Mononuclear cell (primary cell): ENCODE measurements around the gene TSPAN15. TPM values are rescaled to one million over a fixed set of nuclear protein-coding genes. Genes with fewer than 3 reads are reported as not detected.

ENCODE experiments used
- H3K27me3 ChIP-seq: 2 replicates; pipeline ENCODE4 v1.6.0; 2011; ENCODE audit warnings: low read length, control low read depth; ENCODE audit not compliant: insufficient read depth
- H3K4me1 ChIP-seq: 2 replicates; pipeline ENCODE4 v1.5.1; 2011; ENCODE audit warnings: mild to moderate bottlenecking, low read length, control low read depth; ENCODE audit not compliant: insufficient read depth
- H3K4me3 ChIP-seq: 2 replicates; pipeline ENCODE4 v1.5.1; 2011; ENCODE audit warnings: mild to moderate bottlenecking, low read length, moderate library complexity
- H3K9me3 ChIP-seq: 2 replicates; pipeline ENCODE4 v1.5.1; 2011; ENCODE audit warnings: low read depth, mild to moderate bottlenecking, control low read depth, low read length
- total RNA-seq: library from RNA; depleted of rRNA; stranded (reverse); fragments of >200 nt; gene quantifications from one replicate; pipeline ENCODE4 v1.2.3, GENCODE V29; 2012

Gene TSPAN15
- total RNA-seq, 1 donor = 1.6 TPM

DNA sequence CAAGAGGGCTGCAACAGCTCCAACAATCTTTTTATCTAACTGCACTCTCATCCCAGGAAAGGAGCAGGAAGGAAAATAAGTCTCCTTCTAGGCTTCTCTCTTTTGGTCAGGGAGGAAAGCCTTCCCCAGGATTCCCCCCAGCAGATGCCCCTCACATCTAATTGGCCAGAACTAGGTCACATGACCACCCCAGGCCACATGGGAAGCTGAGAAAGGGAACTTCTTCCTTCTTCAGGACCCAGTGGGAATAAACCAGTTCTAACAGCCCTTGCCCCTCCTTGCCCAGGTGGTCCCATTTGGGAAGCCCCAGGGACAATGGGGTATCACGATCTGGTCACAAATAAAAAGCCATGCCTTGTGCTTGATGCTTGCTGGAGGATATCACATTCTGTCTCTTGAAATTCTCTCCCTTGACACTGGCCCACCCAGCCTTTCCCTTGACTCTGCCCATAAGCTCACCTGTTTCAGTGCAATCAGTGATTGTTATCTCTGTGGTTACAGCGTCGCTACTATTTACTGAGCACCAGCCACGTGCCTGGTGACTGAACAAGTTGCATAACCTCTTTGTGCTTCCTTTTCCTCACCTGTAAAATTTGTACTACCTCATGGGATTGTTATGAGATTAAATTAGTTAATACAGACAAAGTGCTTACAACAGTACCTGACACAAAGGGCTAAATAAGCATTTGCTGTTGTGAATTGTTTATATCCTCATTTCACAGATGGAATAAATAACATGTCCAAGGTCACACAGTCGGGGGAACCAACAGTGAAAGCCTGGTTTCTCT lies 25.6 kb upstream of the TSPAN15 start:
- Histone ChIP-seq H3K4me3 (no peak overlapping the region), H3K27me3 (no peaks in the 10 kb centered on the region), H3K4me1 (peaks cover 27% of the 10 kb centered on the region), H3K9me3 (no peaks in the 10 kb centered on the region)

DNA sequence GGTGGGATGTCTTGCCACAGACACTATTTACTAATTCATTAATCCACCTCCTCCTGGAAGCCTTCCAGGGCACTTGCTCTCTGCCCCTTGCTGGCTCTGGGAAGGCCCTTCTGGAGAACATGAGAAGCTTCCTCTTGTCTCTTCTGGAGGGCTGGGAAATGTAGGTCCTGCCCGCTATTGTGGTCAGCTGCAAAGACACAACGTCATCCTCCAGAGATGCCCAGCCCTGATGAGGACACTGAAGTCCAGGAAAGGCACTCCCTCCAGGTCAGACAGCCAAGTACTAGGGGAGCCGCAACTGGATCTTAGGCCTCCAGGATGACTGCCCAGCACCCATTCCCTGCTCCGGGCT lies 24.9 kb upstream of the TSPAN15 start:
- no peaks in the 10 kb centered on the region for H3K9me3 ChIP-seq
- no peak overlapping the region for H3K4me3 ChIP-seq
- H3K4me1 ChIP-seq = peaks cover 27% of the 10 kb centered on the region
- no peaks in the 10 kb centered on the region for H3K27me3 ChIP-seq

DNA sequence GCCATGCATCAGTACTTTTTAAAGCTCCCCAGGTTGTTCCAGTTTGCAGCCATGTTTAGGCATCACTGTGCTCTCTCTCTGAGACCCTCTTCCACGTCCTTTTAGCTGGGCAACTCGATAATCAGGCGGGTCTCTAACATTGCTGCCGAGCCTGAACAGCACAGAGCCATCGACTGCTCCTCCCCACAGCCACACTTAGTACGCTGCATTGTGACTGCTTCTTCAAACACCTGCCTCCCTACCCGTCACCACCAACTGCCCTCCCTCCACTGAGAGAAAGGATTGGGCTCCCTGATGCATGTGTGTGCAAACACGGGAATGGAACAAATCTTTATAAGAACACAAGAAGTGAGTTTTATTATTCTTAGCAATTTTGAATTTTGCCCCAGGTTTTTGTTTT lies 23.1 kb upstream of the TSPAN15 start:
- Histone ChIP-seq H3K27me3 (no peaks in the 10 kb centered on the region), H3K9me3 (no peaks in the 10 kb centered on the region), H3K4me3 (no peak overlapping the region), H3K4me1 (peaks cover 23% of the 10 kb centered on the region)

DNA sequence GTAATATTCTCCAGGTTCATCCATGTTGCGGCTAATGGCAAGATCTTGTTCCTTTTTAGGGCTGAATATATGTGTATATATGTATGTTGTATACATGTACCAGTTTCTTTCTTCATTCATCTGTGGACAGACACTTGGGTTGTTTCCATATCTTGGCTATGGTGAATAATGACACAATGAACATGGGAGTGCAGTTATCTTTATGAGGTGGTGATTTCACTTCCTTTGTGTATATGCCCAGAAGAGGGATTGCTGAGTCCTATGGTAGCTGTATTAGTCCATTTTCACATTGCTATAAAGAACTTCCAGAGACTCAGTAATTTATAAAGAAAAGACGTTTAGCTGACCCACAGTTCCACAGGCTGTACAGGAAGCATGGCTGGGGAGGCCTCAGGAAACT lies 17.1 kb upstream of the TSPAN15 start:
- no peak overlapping the region for H3K4me3 ChIP-seq
- peaks cover 7% of the 10 kb centered on the region for H3K4me1 ChIP-seq
- no peaks in the 10 kb centered on the region for H3K9me3 ChIP-seq
- H3K27me3 ChIP-seq = no peaks in the 10 kb centered on the region

DNA sequence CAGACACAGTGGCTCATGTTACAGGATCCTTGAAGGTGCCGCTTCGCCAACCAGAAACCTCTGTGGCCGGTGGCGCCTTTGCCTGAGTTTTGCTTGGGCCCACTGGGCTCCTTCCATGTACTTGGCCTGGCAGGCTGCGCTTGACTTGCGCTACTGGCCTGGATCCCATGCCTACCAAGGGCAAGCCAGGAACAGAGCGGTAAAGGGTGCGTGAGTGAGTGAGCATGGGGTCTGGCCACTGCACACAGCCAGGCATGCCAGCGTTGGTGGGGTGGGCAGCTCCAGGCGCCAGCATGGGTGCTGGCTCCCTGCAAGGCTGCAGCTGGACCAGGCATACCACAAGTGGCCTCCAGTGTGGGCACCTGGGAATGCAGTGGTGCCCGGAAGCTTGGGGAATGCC lies 16.3 kb upstream of the TSPAN15 start:
- no peak overlapping the region for H3K4me3 ChIP-seq
- H3K4me1 ChIP-seq = peaks cover 15% of the 10 kb centered on the region
- H3K9me3 ChIP-seq = no peaks in the 10 kb centered on the region
- H3K27me3 ChIP-seq = no peaks in the 10 kb centered on the region

DNA sequence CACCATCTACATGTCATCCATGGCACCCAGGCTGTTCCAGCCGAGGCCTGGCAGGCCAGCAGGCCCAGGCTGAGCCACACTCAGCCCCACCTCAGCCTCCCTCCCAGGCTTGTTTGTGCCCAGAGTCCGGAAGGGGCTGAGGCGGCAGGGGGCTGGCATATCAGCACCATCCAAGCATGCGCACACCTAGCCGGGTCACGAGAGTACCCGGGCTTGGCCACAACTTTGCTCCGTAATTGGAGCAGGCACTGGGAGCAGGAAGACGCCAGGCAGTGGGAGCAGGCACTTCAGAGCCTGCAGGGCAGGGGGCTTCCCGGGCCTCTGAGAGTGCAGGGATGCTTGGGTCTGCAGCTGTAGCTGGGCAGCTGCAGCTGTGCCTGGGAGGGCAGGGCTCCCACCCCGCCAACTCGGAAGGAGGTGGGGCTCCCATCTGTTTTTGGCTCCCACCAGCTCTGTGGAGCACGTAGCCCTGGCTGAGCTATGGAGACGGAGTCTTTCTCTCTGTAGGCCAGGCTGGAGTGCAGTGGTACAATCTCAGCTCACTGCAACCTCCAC lies 15.2 kb upstream of the TSPAN15 start:
- Histone ChIP-seq H3K4me1 (peaks cover 19% of the 10 kb centered on the region), H3K27me3 (no peaks in the 10 kb centered on the region), H3K4me3 (no peak overlapping the region), H3K9me3 (no peaks in the 10 kb centered on the region)

DNA sequence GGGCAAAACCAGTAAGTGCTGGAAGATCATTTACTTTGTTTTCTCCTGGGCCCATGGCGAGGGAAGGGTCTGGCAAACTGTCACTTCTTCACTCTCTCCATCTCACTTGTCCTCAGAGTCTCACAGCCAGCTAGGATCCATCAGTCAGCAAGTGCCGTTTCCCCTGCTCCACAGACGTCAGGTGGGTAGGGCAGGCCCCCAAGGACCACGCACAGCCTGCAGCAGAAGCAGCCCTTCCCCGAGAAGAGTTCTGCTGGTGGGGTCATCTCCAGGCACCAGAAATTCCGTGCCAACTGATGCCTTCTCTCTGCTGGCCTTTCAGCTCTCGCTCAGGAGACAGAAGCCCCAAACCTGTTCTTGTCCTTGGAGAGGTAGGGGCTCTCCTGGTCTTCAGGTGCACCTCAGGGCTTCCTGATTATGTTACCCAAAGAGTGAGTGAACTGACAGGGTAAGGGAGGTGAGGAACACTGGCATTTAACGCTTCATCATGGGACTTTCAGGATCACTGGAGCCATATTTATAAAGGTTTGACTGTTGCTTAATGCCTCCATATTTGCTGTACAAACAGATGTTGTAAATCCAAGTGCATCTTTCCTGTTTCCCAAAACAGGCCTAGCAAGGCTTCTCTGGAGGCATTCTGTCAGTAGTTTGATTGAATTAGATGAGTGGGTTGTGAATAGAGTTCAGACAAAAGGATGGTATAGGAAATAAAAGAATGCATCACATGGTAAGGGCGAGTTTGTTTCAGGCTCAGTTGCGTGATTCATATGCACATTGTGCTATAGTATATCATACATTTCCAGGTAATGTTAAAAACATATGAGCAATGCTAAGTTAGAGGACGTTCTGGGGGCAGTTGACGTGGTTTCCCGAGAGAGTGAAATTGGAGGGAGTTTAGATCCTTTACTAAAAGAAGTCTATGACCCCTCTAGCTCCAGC lies 13.7 kb upstream of the TSPAN15 start:
- H3K27me3 ChIP-seq = no peaks in the 10 kb centered on the region
- H3K9me3 ChIP-seq = no peaks in the 10 kb centered on the region
- no peak overlapping the region for H3K4me3 ChIP-seq
- peaks cover 19% of the 10 kb centered on the region for H3K4me1 ChIP-seq

DNA sequence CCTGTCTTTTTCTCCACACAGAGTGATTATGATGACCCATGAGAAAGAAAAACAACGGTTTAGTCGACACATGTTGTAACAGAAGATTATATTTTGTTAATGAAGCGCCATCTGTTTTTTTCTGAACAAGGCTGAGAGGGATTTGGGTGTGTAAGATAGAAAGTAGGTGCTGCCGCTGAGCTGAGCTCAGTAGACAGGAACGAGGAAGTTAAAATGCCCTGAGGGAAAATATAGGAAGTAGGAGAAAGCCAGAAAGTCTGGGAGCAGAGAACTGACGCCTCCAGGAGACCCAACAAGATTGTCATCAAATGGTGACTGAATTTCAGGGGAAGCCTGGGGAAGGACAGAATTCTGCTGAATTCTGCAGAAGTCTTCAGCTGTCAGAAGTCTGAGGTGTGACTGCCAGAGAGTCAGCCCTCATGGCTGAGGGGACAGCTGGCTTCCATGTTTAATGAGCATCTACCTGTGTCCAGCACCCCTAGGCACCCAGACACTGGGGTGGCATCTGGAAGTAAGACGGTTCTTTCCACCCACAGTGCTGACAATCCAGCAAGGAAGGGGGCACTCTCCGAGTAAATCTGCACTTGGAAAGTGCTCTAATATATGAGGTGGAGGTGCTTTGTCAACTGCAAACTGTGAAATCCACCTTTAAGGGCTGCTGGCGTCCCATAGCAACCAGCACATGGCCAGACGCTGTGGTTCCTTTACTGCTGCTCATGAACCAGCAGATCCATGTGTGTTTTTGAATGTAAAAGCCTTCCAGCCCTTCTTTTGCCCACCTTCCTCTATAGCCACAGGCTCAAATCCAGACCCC lies 12.5 kb upstream of the TSPAN15 start:
- Histone ChIP-seq H3K4me3 (no peak overlapping the region), H3K27me3 (no peaks in the 10 kb centered on the region)

DNA sequence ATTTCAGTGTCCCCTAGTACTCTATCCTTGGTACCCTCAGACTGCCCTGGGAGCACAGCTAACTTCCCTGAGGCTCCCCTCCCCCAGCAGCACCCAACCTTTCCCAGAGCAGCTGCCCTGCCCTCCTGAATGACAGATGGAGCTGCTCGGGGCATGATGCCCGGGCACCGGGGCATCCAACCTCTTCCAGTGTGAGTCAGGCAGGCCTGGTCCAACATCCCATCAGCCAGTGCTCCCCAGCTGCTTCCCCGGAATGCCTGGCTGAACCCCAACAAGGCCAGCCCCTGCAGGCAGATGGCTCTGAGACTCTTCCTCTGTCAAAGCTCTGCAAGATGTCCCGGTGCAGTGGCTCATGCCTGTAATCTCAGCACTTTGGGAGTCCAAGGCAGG lies 11.9 kb upstream of the TSPAN15 start:
- no peak overlapping the region for H3K4me3 ChIP-seq
- no peaks in the 10 kb centered on the region for H3K27me3 ChIP-seq
- peaks cover 19% of the 10 kb centered on the region for H3K4me1 ChIP-seq
- H3K9me3 ChIP-seq = no peaks in the 10 kb centered on the region

More for the DNA sequence above, 12.5 kb upstream of the TSPAN15 start:
- H3K4me1 ChIP-seq = peaks cover 19% of the 10 kb centered on the region
- H3K9me3 ChIP-seq = no peaks in the 10 kb centered on the region

DNA sequence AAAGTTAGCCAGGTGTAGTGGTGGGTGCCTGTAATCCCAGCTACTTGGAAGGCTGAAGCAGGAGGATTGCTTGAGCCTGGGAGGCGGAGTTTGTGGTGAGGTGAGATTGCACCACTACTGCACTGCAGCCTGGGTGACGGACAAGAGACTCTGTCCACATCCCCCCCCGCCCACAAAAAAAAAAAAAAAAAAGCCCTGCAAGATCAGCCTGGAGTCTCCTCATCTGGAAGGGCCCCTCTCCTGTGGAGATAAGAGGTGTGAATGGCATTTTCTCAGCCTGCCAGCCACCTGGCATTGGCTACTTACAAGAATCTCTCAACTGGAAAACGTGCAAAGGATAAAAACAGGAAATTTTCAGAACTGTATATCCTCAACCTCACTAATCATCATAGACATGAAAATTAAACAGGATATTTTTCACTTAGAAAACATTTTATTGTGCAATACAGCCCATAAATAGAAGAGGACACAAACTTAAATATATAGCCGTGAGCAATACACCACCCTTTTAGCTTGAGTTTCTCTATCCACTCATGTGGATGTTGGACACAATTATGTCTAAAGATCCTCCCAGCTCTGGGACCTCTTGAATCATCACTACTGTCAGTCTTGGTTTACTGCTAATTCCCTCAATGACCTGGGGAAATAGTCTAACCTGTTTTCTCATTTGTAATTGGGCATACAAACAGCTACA lies 11.3 kb upstream of the TSPAN15 start:
- no peaks in the 10 kb centered on the region for H3K9me3 ChIP-seq
- H3K4me1 ChIP-seq = peaks cover 19% of the 10 kb centered on the region

DNA sequence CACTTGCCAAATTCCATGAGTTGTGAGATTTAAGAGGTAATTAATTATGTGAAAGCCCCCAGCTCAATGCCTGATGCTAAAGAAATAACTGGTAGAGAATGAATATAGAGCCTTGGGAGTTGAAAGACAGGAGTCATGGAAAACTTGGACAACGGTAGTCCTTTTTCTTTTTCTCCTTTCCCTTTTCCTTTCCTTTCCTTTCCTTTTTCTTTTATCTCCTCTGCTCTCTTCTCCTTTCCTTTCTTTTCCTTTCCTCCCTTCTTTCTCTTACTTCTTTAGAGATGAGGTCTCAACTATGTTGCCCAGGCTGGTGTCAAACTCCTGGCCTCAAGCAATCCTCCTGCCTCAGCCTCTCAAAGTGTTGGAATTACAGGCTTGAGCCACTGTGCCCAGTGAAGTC lies 7.9 kb upstream of the TSPAN15 start:
- Histone ChIP-seq H3K27me3 (no peaks in the 10 kb centered on the region), H3K4me3 (no peak overlapping the region), H3K4me1 (peaks cover 18% of the 10 kb centered on the region), H3K9me3 (no peaks in the 10 kb centered on the region)

More for the DNA sequence above, 11.3 kb upstream of the TSPAN15 start:
- no peak overlapping the region for H3K4me3 ChIP-seq
- H3K27me3 ChIP-seq = no peaks in the 10 kb centered on the region

DNA sequence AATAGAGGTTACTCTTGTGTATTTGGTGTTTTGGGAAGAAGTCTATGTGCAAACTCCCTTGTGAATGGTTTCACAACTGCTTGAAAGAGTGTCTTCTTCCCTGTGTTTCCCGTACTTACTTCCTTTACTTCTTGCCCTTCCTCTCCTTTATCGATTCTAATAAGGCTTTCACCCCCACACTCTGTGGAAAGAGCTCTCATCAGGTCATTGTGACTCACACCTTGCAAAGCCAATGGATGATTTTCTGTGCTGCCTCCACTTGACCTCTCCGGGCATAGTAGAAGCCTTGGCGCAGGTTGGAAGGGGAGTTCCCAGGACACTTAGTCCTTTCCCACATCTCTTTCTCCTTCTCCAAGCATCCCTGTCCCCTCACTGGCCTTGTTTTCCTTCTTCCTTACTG lies 6.2 kb upstream of the TSPAN15 start:
- Histone ChIP-seq H3K4me1 (peaks cover 3% of the 10 kb centered on the region), H3K4me3 (no peak overlapping the region), H3K9me3 (no peaks in the 10 kb centered on the region), H3K27me3 (no peaks in the 10 kb centered on the region)

DNA sequence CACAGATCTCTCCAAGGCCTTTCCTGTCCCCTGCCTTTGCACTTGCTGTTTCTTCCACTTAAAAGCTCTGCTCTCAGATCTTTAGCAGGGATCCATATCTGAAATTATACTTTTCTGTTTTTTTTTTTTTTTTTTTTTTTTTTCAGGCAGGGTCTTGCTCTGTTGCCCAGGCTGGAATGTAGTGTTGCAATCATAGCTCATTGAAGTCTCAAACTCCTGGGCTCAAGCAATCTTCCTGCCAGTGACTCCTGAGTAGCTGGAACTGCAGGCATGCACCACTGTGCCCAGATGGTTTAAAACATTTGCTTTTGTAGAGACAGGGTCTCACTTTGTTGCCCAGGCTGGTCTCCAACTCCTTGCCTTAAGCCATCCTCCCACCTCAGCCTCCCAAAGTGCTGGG lies 5.0 kb upstream of the TSPAN15 start:
- Histone ChIP-seq H3K9me3 (no peaks in the 10 kb centered on the region), H3K27me3 (no peaks in the 10 kb centered on the region), H3K4me1 (no peaks in the 10 kb centered on the region), H3K4me3 (no peak overlapping the region)

DNA sequence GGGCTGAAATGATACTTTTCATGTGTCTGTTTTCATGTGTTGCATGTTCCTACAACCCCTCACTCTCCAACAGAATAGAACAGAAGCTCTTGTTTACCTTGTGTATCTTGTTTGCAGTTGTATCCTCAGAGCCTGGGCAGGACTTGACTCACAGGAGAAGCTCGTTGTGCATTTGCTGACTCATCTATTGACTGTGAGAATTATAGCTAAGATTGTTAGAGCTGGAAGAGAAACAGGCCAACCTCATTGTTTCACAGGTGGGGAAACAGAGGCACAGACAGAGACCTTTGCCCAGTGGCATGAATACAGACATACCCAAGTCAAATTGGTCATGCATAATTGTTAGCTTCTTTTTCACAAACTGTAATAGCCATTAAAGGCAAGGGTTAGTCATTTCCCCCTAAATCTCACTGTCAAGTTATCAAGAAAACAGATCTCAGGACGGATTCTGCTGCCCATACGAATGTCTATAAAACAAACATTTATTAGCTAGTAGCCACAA lies 4.6 kb upstream of the TSPAN15 start:
- Histone ChIP-seq H3K4me3 (no peak overlapping the region), H3K27me3 (peaks cover 1% of the 10 kb centered on the region), H3K4me1 (peaks cover 4% of the 10 kb centered on the region), H3K9me3 (no peaks in the 10 kb centered on the region)
